Activated naive CD8-positive, alpha-beta T cell treated with anti-CD3 and anti-CD28 coated beads, Interleukin-2, amount 50 U/mL, for 24 hours (primary cell): ENCODE data around the gene MINK1.
A peak's percentile ranks its signal among the peaks of the same experiment; 100 is the strongest.

ENCODE experiments used
- ATAC-seq: fragments of 150-1000 bp; cut with Tn5 transposase; one replicate; pipeline ENCODE4 v1.10.0; 2021
- DNase-seq: peaks from one replicate; pipeline ENCODE4 v3.0.0; 2021
- H3K27ac Mint-ChIP-seq: one replicate; pipeline ENCODE4 v1.8.0; 2021; ENCODE audit warnings: mild to moderate bottlenecking, mixed read lengths
- H3K27me3 Mint-ChIP-seq: one replicate; pipeline ENCODE4 v1.8.0; 2021; ENCODE audit warnings: mixed read lengths
- H3K36me3 Mint-ChIP-seq: one replicate; pipeline ENCODE4 v1.8.0; 2021; ENCODE audit warnings: low read depth, mixed read lengths
- H3K4me1 Mint-ChIP-seq: one replicate; pipeline ENCODE4 v1.8.0; 2021; ENCODE audit warnings: mixed read lengths
- H3K4me3 Mint-ChIP-seq: one replicate; pipeline ENCODE4 v1.8.0; 2021; ENCODE audit warnings: mild to moderate bottlenecking, moderate library complexity, mixed read lengths
- H3K9me3 Mint-ChIP-seq: one replicate; pipeline ENCODE4 v1.8.0; 2021; ENCODE audit warnings: mixed read lengths

The MINK1 gene

GRCh38 chr17:4833178-4833940, at the start of gene MINK1:
TSS of gene MINK1 (plus strand) at chr17:4833340. CDS start at chr17:4833584, 244 bp downstream.
- DNase-seq (peak; percentile 89), ATAC-seq (peak; percentile 85)
- peak within 1 kb of the TSS; percentile 95 for H3K4me3 Mint-ChIP-seq
- H3K27ac Mint-ChIP-seq, result peak within 1 kb of the TSS; percentile 95
- H3K4me1 Mint-ChIP-seq, result peaks cover 32% of the 10 kb centered on the region
- peaks cover 1% of the 10 kb centered on the region for H3K36me3 Mint-ChIP-seq
- no peaks in the 10 kb centered on the region for H3K27me3 Mint-ChIP-seq
- H3K9me3 Mint-ChIP-seq, result no peaks in the 10 kb centered on the region

GRCh38 chr17:4785311-4786105, 47.6 kb upstream of the MINK1 start:
- Mint-ChIP-seq H3K36me3 (peaks cover 2% of the 10 kb centered on the region), H3K4me3 (peak overlapping the region; percentile 45), H3K27me3 (peaks cover 68% of the 10 kb centered on the region), H3K27ac (no peak overlapping the region), H3K4me1 (peaks cover 19% of the 10 kb centered on the region), H3K9me3 (no peaks in the 10 kb centered on the region)
- DNase-seq (no peak), ATAC-seq (no peak)

- Mint-ChIP-seq H3K9me3 (no peaks in the 10 kb centered on the region), H3K27me3 (peaks cover 63% of the 10 kb centered on the region), H3K27ac (no peak within 1 kb of the TSS), H3K36me3 (peaks cover 2% of the 10 kb centered on the region), H3K4me3 (peak within 1 kb of the TSS; percentile 45), H3K4me1 (peaks cover 25% of the 10 kb centered on the region)
- ATAC-seq (no peak), DNase-seq (no peak)
These were observed 47.0 kb upstream of the MINK1 start, which contains the start of gene VMO1 for GRCh38 chr17:4786106-4786511. TSS of gene VMO1 (minus strand) at chr17:4786364. CDS start at chr17:4786352, 12 bp downstream.

- Mint-ChIP-seq H3K4me1 (peaks cover 27% of the 10 kb centered on the region), H3K36me3 (peaks cover 2% of the 10 kb centered on the region), H3K27me3 (peaks cover 63% of the 10 kb centered on the region), H3K9me3 (no peaks in the 10 kb centered on the region), H3K4me3 (no peak overlapping the region), H3K27ac (no peak overlapping the region)
- no peak for ATAC-seq
- DNase-seq, result no peak
These were observed 46.6 kb upstream of the MINK1 start for GRCh38 chr17:4786516-4786915.

GRCh38 chr17:4788159-4788806, 44.9 kb upstream of the MINK1 start:
- no peak overlapping the region for H3K4me3 Mint-ChIP-seq
- H3K36me3 Mint-ChIP-seq, result peaks cover 2% of the 10 kb centered on the region
- no peaks in the 10 kb centered on the region for H3K9me3 Mint-ChIP-seq
- no peak overlapping the region for H3K27ac Mint-ChIP-seq
- no peak for DNase-seq
- peaks cover 55% of the 10 kb centered on the region for H3K27me3 Mint-ChIP-seq
- ATAC-seq, result no peak
- peaks cover 27% of the 10 kb centered on the region for H3K4me1 Mint-ChIP-seq

GRCh38 chr17:4788807-4789700, 44.1 kb upstream of the MINK1 start, which contains the start of gene GLTPD2:
TSS of gene GLTPD2 (plus strand) at chr17:4788964. CDS start at chr17:4789012, 48 bp downstream.
- ATAC-seq (no peak), DNase-seq (no peak)
- Mint-ChIP-seq H3K27me3 (peaks cover 51% of the 10 kb centered on the region), H3K27ac (no peak within 1 kb of the TSS), H3K36me3 (peaks cover 2% of the 10 kb centered on the region), H3K4me3 (peak within 1 kb of the TSS; percentile 78), H3K4me1 (peaks cover 27% of the 10 kb centered on the region), H3K9me3 (no peaks in the 10 kb centered on the region)

GRCh38 chr17:4789701-4789950, 43.5 kb upstream of the MINK1 start:
- peaks cover 2% of the 10 kb centered on the region for H3K36me3 Mint-ChIP-seq
- DNase-seq (no peak), ATAC-seq (no peak)
- H3K4me1 Mint-ChIP-seq, result peaks cover 27% of the 10 kb centered on the region
- H3K9me3 Mint-ChIP-seq, result no peaks in the 10 kb centered on the region
- no peak overlapping the region for H3K27ac Mint-ChIP-seq
- peak overlapping the region; percentile 78 for H3K4me3 Mint-ChIP-seq
- peaks cover 45% of the 10 kb centered on the region for H3K27me3 Mint-ChIP-seq

- Mint-ChIP-seq H3K36me3 (peaks cover 2% of the 10 kb centered on the region), H3K4me1 (peaks cover 27% of the 10 kb centered on the region), H3K9me3 (no peaks in the 10 kb centered on the region), H3K4me3 (peak overlapping the region; percentile 78), H3K27me3 (peaks cover 43% of the 10 kb centered on the region), H3K27ac (peak overlapping the region; percentile 35)
- DNase-seq (peak; percentile 87), ATAC-seq (peak; percentile 93)
These were observed 43.0 kb upstream of the MINK1 start for GRCh38 chr17:4789951-4790704.

GRCh38 chr17:4790705-4791088, 42.4 kb upstream of the MINK1 start:
- Mint-ChIP-seq H3K4me1 (peaks cover 26% of the 10 kb centered on the region), H3K9me3 (no peaks in the 10 kb centered on the region), H3K36me3 (peaks cover 2% of the 10 kb centered on the region), H3K27me3 (peaks cover 37% of the 10 kb centered on the region), H3K4me3 (peak overlapping the region; percentile 61), H3K27ac (peak overlapping the region; percentile 35)
- DNase-seq (no peak), ATAC-seq (no peak)

- Mint-ChIP-seq H3K36me3 (peaks cover 19% of the 10 kb centered on the region), H3K4me1 (peaks cover 28% of the 10 kb centered on the region), H3K4me3 (peak overlapping the region; percentile 100), H3K27ac (peak overlapping the region; percentile 97), H3K9me3 (no peaks in the 10 kb centered on the region), H3K27me3 (peaks cover 7% of the 10 kb centered on the region)
- no peak for ATAC-seq
- DNase-seq, result no peak
These were observed 38.0 kb upstream of the MINK1 start for GRCh38 chr17:4795168-4795567.

- Mint-ChIP-seq H3K36me3 (peaks cover 23% of the 10 kb centered on the region), H3K27me3 (peaks cover 7% of the 10 kb centered on the region), H3K9me3 (no peaks in the 10 kb centered on the region), H3K27ac (peak overlapping the region; percentile 97), H3K4me3 (peak overlapping the region; percentile 100), H3K4me1 (peaks cover 24% of the 10 kb centered on the region)
- ATAC-seq (no peak), DNase-seq (peak; percentile 55)
These were observed 36.6 kb upstream of the MINK1 start for GRCh38 chr17:4796552-4796920.

- peaks cover 22% of the 10 kb centered on the region for H3K4me1 Mint-ChIP-seq
- H3K4me3 Mint-ChIP-seq, result no peak overlapping the region
- ATAC-seq (peak; percentile 55), DNase-seq (no peak)
- H3K9me3 Mint-ChIP-seq, result no peaks in the 10 kb centered on the region
- H3K36me3 Mint-ChIP-seq, result peaks cover 23% of the 10 kb centered on the region
- no peaks in the 10 kb centered on the region for H3K27me3 Mint-ChIP-seq
- peak overlapping the region; percentile 5 for H3K27ac Mint-ChIP-seq
These were observed 32.5 kb upstream of the MINK1 start for GRCh38 chr17:4800462-4801196.

GRCh38 chr17:4802228-4802627, 30.9 kb upstream of the MINK1 start, which contains the start of gene C17orf114:
TSS of gene C17orf114 (minus strand) at chr17:4802328.
- ATAC-seq, result no peak
- Mint-ChIP-seq H3K27ac (no peak within 1 kb of the TSS), H3K4me3 (no peak within 1 kb of the TSS), H3K27me3 (no peaks in the 10 kb centered on the region), H3K9me3 (no peaks in the 10 kb centered on the region), H3K36me3 (peaks cover 17% of the 10 kb centered on the region), H3K4me1 (peaks cover 17% of the 10 kb centered on the region)
- DNase-seq, result no peak
